ENCODE measurements around the gene TYMP. TPM values are rescaled to one million over a fixed set of nuclear protein-coding genes. Genes with fewer than 3 reads are reported as not detected.

TYMP gene
- total RNA-seq, 4 donors from 2014 or later = 4.4 to 21.5 (median 15.6) TPM

- H3K4me1 ChIP-seq = no peaks in the 10 kb centered on the region
- H3K4me3 ChIP-seq = no peak overlapping the region
- H3K27me3 ChIP-seq = peaks cover 12 to 18% of the 10 kb centered on the region in 2 donors
- no peak overlapping the region for H3K27ac ChIP-seq
- no peaks in the 10 kb centered on the region for H3K9me3 ChIP-seq
- TF ChIP-seq POLR2A (IDR thresholded peaks at IDR 0.05) (no peak), CTCF (IDR thresholded peaks at IDR 0.05) (no peak)
- intact Hi-C loops (cut with DNase I; ENCODE audit: low total_unique reads) = no loop called here
- no peak for DNase-seq
- H3K36me3 ChIP-seq = no peaks in the 10 kb centered on the region
Measured at GRCh38 chr22:50483556-50483955, 46.3 kb downstream of the TYMP start.

- Histone ChIP-seq H3K4me1 (no peaks in the 10 kb centered on the region), H3K36me3 (no peaks in the 10 kb centered on the region), H3K4me3 (no peak overlapping the region), H3K27ac (no peak overlapping the region), H3K27me3 (peaks cover 12 to 18% of the 10 kb centered on the region in 2 donors), H3K9me3 (no peaks in the 10 kb centered on the region)
- no peak for DNase-seq
- intact Hi-C loops (cut with DNase I; ENCODE audit: low total_unique reads) = no loop called here
- no peak for TF ChIP-seq CTCF (IDR thresholded peaks at IDR 0.05)
- no peak for TF ChIP-seq POLR2A (IDR thresholded peaks at IDR 0.05)
Measured at GRCh38 chr22:50483106-50483505, 46.7 kb downstream of the TYMP start.

GRCh38 chr22:50482107-50483074 is 47.4 kb downstream of the TYMP start:
- peaks cover 12 to 18% of the 10 kb centered on the region in 2 donors for H3K27me3 ChIP-seq
- H3K4me3 ChIP-seq = no peak overlapping the region

GRCh38 chr22:50481440-50482106 is 48.2 kb downstream of the TYMP start, which contains the start of gene ADM2:
Gene ADM2, plus strand, starts transcription at chr22:50481543. Its CDS starts 305 bp downstream, at chr22:50481848.
- H3K27me3 ChIP-seq = peaks cover 12 to 18% of the 10 kb centered on the region in 2 donors
- peak within 1 kb of the TSS in 1 of 2 donors; percentile 20 for H3K4me3 ChIP-seq
- H3K27ac ChIP-seq = no peak within 1 kb of the TSS
- no peaks in the 10 kb centered on the region for H3K36me3 ChIP-seq
- intact Hi-C loops (cut with DNase I; ENCODE audit: low total_unique reads) = no loop called here
- TF ChIP-seq POLR2A (IDR thresholded peaks at IDR 0.05) = no peak
- TF ChIP-seq CTCF (IDR thresholded peaks at IDR 0.05) = no peak
- no peak for DNase-seq
- H3K9me3 ChIP-seq = no peaks in the 10 kb centered on the region
- no peaks in the 10 kb centered on the region for H3K4me1 ChIP-seq

More at GRCh38 chr22:50482107-50483074, 47.4 kb downstream of the TYMP start:
- Histone ChIP-seq H3K27ac (no peak overlapping the region), H3K4me1 (no peaks in the 10 kb centered on the region), H3K36me3 (no peaks in the 10 kb centered on the region), H3K9me3 (no peaks in the 10 kb centered on the region)
- intact Hi-C loops (cut with DNase I; ENCODE audit: low total_unique reads) = no loop called here
- TF ChIP-seq CTCF (IDR thresholded peaks at IDR 0.05) (no peak), POLR2A (IDR thresholded peaks at IDR 0.05) (no peak)
- no peak for DNase-seq

- Histone ChIP-seq H3K4me1 (no peaks in the 10 kb centered on the region), H3K27me3 (peaks cover 12 to 18% of the 10 kb centered on the region in 2 donors), H3K36me3 (no peaks in the 10 kb centered on the region)
Measured at GRCh38 chr22:50481045-50481439, 48.8 kb downstream of the TYMP start.

More at GRCh38 chr22:50481045-50481439, 48.8 kb downstream of the TYMP start:
- Histone ChIP-seq H3K4me3 (peak overlapping the region in 1 of 2 donors; percentile 20), H3K9me3 (no peaks in the 10 kb centered on the region), H3K27ac (no peak overlapping the region)
- intact Hi-C loops (cut with DNase I; ENCODE audit: low total_unique reads) = no loop called here
- DNase-seq = no peak
- TF ChIP-seq POLR2A (IDR thresholded peaks at IDR 0.05) (no peak), CTCF (IDR thresholded peaks at IDR 0.05) (no peak)

All from uterus (tissue), 4 donors.